HAP-1 (cell line): ENCODE data around the gene TFAP2E.

Source experiments
- DNase-seq, 2 experiments: peaks; one replicate each; pipeline ENCODE4 v3.0.0-alpha.2; 2016 to 2020; ENCODE audit warnings: low spot score in 2 of 2
- H3K27me3 ChIP-seq: fragments of 250-450 bp; sonication (Bioruptor Pico); 2 replicates; pipeline ENCODE4 v1.5.1; 2020; ENCODE audit warnings: low read depth, mild to moderate bottlenecking, moderate library complexity
- H3K36me3 ChIP-seq: fragments of 250-450 bp; sonication (Bioruptor Pico); replicated peaks from 2 replicates; pipeline ENCODE4 v1.5.1; 2020; ENCODE audit warnings: mild to moderate bottlenecking
- H3K4me1 ChIP-seq: fragments of 250-450 bp; sonication (Bioruptor Pico); 2 replicates; pipeline ENCODE4 v1.5.1; 2020; ENCODE audit warnings: mild to moderate bottlenecking
- H3K4me3 ChIP-seq: fragments of 250-450 bp; sonication (Bioruptor Pico); 2 replicates; pipeline ENCODE4 v1.5.1; 2020; ENCODE audit warnings: mild to moderate bottlenecking, moderate library complexity
- H3K9me3 ChIP-seq: fragments of 250-450 bp; sonication (Bioruptor Pico); 2 replicates; pipeline ENCODE4 v1.5.1; 2020; ENCODE audit warnings: mild to moderate bottlenecking, moderate library complexity
- in situ Hi-C: fragments of 300-500 bp; cut with MboI; formaldehyde crosslinking; loops from 3 replicates; pipeline ENCODE4 v1.14.3; 2020; ENCODE audit warnings: low sequenced_read_pairs, inconsistent platforms, mixed read lengths

The TFAP2E gene

GRCh38 chr1:35573198-35574124, at the start of gene TFAP2E:
TFAP2E (plus strand) TSS chr1:35573314; CDS start chr1:35573578, 264 bp downstream.
- DNase-seq: no peak
- Histone ChIP-seq H3K4me1 (no peaks in the 10 kb centered on the region), H3K27me3 (no peaks in the 10 kb centered on the region), H3K9me3 (no peaks in the 10 kb centered on the region), H3K36me3 (no peaks in the 10 kb centered on the region), H3K4me3 (no peak within 1 kb of the TSS)
- in situ Hi-C loops: no loop called here

DNA sequence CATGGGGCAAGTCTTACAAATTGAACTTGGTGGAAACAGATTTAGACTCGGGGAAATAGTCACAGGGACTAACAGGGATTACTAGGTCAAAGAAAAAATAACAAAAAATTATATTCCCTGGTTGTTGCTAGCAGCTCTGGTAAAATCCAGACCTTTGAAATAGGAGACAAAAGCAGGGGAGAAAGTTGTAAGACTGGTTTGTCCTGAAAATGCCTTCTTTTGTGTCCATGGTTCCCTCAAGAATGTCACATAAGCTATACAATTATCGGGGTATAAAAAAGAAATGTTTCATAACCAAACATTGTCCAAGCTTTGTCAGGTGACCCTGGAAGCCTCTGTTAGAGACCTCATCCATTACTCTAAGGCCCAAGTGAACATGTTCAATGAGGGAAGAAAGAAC, 49.0 kb upstream of the TFAP2E start:
- no peaks in the 10 kb centered on the region for H3K27me3 ChIP-seq
- no peaks in the 10 kb centered on the region for H3K36me3 ChIP-seq
- in situ Hi-C loops: no loop called here
- H3K4me1 ChIP-seq: no peaks in the 10 kb centered on the region
- DNase-seq: no peak
- H3K4me3 ChIP-seq: no peak overlapping the region
- H3K9me3 ChIP-seq: peaks cover 2% of the 10 kb centered on the region; the same call in 1 of the 2 replicates

- Histone ChIP-seq H3K36me3 (peaks cover 13% of the 10 kb centered on the region), H3K9me3 (peaks cover 6% of the 10 kb centered on the region)
- in situ Hi-C loops: no loop called here
Measured at GRCh38 chr1:35530168-35530567, 42.9 kb upstream of the TFAP2E start.

GRCh38 chr1:35530946-35531345, 42.2 kb upstream of the TFAP2E start:
- Histone ChIP-seq H3K36me3 (peaks cover 13% of the 10 kb centered on the region), H3K4me1 (no peaks in the 10 kb centered on the region), H3K27me3 (no peaks in the 10 kb centered on the region), H3K9me3 (peaks cover 6% of the 10 kb centered on the region), H3K4me3 (no peak overlapping the region)
- in situ Hi-C loops: no loop called here
- DNase-seq: no peak

More at GRCh38 chr1:35530168-35530567, 42.9 kb upstream of the TFAP2E start:
- DNase-seq: no peak
- no peak overlapping the region for H3K4me3 ChIP-seq
- H3K27me3 ChIP-seq: no peaks in the 10 kb centered on the region
- H3K4me1 ChIP-seq: no peaks in the 10 kb centered on the region

GRCh38 chr1:35531368-35531767, 41.7 kb upstream of the TFAP2E start:
- H3K4me1 ChIP-seq: no peaks in the 10 kb centered on the region
- no peak for DNase-seq
- H3K27me3 ChIP-seq: no peaks in the 10 kb centered on the region
- H3K36me3 ChIP-seq: peaks cover 13% of the 10 kb centered on the region
- in situ Hi-C loops: no loop called here
- H3K9me3 ChIP-seq: peaks cover 6% of the 10 kb centered on the region
- no peak overlapping the region for H3K4me3 ChIP-seq

GRCh38 chr1:35532497-35533223, 40.5 kb upstream of the TFAP2E start:
- no peak overlapping the region for H3K4me3 ChIP-seq
- H3K4me1 ChIP-seq: no peaks in the 10 kb centered on the region
- peaks cover 13% of the 10 kb centered on the region for H3K36me3 ChIP-seq
- in situ Hi-C loops: no loop called here
- H3K27me3 ChIP-seq: no peaks in the 10 kb centered on the region
- H3K9me3 ChIP-seq: peaks cover 4% of the 10 kb centered on the region; the same call in 1 of the 2 replicates
- no peak for DNase-seq

- H3K36me3 ChIP-seq: peaks cover 13% of the 10 kb centered on the region
- no peaks in the 10 kb centered on the region for H3K27me3 ChIP-seq
- no peak for DNase-seq
- peaks cover 4% of the 10 kb centered on the region; the same call in 1 of the 2 replicates for H3K9me3 ChIP-seq
- in situ Hi-C loops: no loop called here
- no peaks in the 10 kb centered on the region for H3K4me1 ChIP-seq
- no peak overlapping the region for H3K4me3 ChIP-seq
Measured at GRCh38 chr1:35533586-35533985, 39.5 kb upstream of the TFAP2E start.

DNA sequence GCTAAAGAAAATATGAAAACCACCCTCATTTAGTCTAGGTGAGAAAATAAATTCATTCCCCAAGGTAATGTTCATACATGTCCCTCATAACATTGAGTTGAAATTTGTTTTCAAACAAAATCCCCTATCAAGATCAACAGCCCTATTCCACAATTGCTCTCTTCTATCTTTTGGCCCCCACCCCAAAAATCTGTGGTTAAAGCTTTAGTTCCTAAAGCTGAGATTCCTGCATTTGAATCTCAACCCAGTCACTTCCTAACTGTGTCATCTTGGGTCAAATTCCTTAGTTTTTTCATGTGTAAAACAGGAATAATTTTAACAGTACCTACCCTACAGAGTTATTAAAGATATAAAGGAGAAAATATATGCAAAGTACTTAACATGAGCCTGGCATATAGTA, 37.9 kb upstream of the TFAP2E start:
- Histone ChIP-seq H3K4me1 (no peaks in the 10 kb centered on the region), H3K27me3 (no peaks in the 10 kb centered on the region), H3K36me3 (peaks cover 16% of the 10 kb centered on the region), H3K9me3 (peaks cover 4% of the 10 kb centered on the region; the same call in 1 of the 2 replicates), H3K4me3 (no peak overlapping the region)
- in situ Hi-C loops: no loop called here
- no peak for DNase-seq

DNA sequence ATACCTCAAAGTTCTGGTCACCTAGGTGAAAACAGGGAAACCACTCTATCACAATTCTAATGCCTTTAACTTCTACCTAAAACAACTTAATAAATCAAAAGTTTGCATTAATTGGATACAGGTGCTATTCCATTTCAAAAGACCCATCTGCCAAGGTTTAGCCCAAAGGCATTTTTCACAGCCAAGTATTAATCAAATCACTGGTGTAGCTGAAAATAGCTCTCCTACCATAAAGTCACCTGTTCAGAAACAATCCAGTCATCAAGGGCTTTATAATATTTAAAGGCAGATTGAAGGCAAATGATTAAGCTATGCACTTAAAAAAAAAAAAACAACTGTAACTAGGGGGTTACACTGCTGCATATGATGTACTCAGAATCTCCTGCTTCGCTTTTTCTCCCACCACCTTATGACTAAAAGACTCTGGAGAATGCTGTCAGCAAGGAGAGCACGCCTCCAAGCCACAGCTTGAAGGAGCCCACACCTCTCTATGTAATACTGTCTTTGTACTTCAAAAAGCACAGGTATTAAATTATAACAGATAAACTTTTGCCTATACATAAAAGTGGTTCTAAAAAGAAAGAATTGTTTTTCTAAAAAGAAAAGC, 36.5 kb upstream of the TFAP2E start:
- in situ Hi-C loops: no loop called here
- Histone ChIP-seq H3K4me1 (no peaks in the 10 kb centered on the region), H3K4me3 (no peak overlapping the region), H3K9me3 (no peaks in the 10 kb centered on the region; the same call in 1 of the 2 replicates), H3K27me3 (no peaks in the 10 kb centered on the region), H3K36me3 (peaks cover 13% of the 10 kb centered on the region)
- DNase-seq: no peak

- no peaks in the 10 kb centered on the region for H3K27me3 ChIP-seq
- no peak overlapping the region for H3K4me3 ChIP-seq
- no peak for DNase-seq
- H3K4me1 ChIP-seq: peaks cover 6% of the 10 kb centered on the region
- in situ Hi-C loops: no loop called here
- peaks cover 15% of the 10 kb centered on the region for H3K36me3 ChIP-seq
- no peaks in the 10 kb centered on the region for H3K9me3 ChIP-seq
Measured at GRCh38 chr1:35537806-35538205, 35.3 kb upstream of the TFAP2E start.

DNA sequence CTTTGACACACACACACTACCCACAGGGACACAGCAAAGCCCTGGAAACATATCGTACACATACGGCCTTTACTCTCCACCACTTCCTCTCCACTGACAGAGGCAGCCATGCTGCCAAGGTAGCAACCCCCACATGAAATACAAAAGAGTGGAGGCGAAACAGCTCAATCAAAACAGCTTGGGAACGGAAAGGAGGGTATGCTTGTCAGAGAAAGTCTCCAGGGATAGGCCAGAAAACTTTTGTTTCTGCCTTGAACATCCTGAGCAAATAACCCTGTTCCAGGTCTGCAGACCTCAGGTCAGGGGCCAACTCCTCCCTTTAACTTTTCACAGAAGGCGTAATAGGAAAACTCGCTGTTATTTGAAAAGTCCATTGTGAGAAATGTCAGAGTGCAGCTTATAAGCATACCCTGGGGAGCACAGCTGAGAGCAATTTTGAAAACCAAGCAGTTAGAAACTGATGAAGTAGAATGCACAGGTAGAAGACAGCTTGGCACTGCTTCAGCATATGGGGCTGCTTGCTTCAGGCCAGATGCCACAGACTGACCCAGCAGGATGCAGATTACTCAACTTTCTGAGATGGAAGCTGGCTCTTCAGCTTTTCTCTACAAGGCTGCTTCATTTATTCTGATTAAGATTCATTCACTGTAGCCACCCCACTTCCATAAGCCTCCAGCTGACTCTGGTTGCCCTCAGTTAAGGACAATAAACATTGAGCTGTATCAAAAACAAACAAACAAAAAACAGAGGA, 33.9 kb upstream of the TFAP2E start:
- no peak for DNase-seq
- Histone ChIP-seq H3K4me3 (no peak overlapping the region), H3K36me3 (peaks cover 11% of the 10 kb centered on the region), H3K27me3 (no peaks in the 10 kb centered on the region), H3K4me1 (peaks cover 11% of the 10 kb centered on the region), H3K9me3 (no peaks in the 10 kb centered on the region)
- in situ Hi-C loops: no loop called here

DNA sequence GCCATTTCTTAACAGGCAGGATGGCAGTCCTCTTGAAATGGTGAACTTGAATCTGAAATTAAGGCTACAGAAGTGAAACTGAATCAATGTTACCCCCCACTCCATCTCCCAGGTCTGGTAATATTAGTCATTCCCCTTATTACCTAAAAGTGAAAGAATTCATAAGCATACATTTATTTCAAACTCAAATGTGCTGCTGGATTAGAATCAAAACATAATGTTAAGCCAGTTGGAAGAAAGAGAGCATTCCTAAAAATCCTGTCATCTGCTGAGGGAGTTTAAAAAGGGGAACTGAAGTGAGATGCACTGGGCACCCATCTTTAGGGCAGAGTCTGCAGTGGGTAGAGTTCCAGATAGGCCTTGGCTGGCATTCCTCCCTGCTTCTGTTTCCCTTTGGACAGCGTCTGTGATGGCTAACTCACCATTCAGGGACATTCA, 33.3 kb upstream of the TFAP2E start:
- peaks cover 11% of the 10 kb centered on the region for H3K36me3 ChIP-seq
- no peaks in the 10 kb centered on the region for H3K9me3 ChIP-seq
- H3K27me3 ChIP-seq: no peaks in the 10 kb centered on the region
- H3K4me3 ChIP-seq: no peak overlapping the region
- H3K4me1 ChIP-seq: peaks cover 11% of the 10 kb centered on the region
- in situ Hi-C loops: no loop called here
- no peak for DNase-seq

DNA sequence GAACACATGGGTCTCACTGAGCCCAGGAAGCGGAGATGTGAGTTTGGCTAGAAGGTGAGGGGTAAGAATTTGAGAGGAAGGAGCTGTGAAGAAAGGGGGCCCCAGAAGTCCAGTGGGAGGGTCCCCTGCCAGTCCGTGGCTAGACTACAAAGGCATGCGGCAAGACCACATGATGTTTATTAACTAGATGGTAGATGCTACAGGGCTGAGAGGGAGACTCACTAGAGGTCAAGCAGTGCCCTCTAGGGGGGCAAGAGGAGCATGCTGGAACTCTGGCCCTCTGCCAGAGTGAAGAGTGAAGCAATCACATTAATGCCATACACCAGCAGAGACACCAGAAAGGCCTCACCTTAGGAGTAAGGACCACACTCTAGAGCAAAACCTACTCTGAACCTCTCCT, 28.1 kb upstream of the TFAP2E start:
- H3K36me3 ChIP-seq: peaks cover 41% of the 10 kb centered on the region
- DNase-seq: peak; percentile 32 to 61
- peaks cover 11% of the 10 kb centered on the region for H3K4me1 ChIP-seq
- no peaks in the 10 kb centered on the region for H3K9me3 ChIP-seq
- no peaks in the 10 kb centered on the region for H3K27me3 ChIP-seq
- in situ Hi-C loops: no loop called here
- no peak overlapping the region for H3K4me3 ChIP-seq
